Measurements from ENCODE around the gene ERBB4.

The ERBB4 gene

DNA sequence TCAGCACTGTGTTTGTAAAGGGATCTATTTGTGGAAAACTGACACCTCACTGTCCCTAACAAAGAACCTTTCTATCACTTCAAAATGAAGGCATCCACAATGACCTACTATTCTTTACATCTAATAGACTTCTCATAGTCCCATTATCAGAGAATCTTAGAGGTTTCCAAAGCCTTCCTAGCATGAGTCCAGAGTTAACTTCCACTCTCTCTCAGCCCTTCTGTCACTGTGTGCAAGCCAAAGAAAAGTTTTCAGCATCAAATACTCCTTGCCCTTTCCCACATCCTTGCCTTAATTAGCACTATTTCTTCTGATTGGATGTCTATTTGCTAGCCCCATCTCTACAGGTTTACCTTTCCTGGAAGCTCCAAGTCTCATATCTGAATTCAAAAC is 178.5 kb downstream of the ERBB4 start:
- Histone ChIP-seq H3K36me3 (ENCODE audit: insufficient read depth) (no peaks in the 10 kb centered on the region), H3K27me3 (ENCODE audit: insufficient read depth, low read depth) (no peaks in the 10 kb centered on the region), H3K4me1 (ENCODE audit: low read depth, poor library complexity, severe bottlenecking) (no peaks in the 10 kb centered on the region), H2AFZ (ENCODE audit: low read depth) (no peak overlapping the region), H4K20me1 (ENCODE audit: insufficient read depth) (no peaks in the 10 kb centered on the region), H3K27ac (no peak overlapping the region), H3K79me2 (ENCODE audit: insufficient read depth, low read depth) (no peaks in the 10 kb centered on the region), H3K4me3 (IDR thresholded peaks at IDR 0.05; ENCODE audit: insufficient read depth, low read depth, low read length) (no peak overlapping the region), H3K9ac (no peak overlapping the region), H3K4me2 (no peak overlapping the region)
- TF ChIP-seq, protein P1, sequence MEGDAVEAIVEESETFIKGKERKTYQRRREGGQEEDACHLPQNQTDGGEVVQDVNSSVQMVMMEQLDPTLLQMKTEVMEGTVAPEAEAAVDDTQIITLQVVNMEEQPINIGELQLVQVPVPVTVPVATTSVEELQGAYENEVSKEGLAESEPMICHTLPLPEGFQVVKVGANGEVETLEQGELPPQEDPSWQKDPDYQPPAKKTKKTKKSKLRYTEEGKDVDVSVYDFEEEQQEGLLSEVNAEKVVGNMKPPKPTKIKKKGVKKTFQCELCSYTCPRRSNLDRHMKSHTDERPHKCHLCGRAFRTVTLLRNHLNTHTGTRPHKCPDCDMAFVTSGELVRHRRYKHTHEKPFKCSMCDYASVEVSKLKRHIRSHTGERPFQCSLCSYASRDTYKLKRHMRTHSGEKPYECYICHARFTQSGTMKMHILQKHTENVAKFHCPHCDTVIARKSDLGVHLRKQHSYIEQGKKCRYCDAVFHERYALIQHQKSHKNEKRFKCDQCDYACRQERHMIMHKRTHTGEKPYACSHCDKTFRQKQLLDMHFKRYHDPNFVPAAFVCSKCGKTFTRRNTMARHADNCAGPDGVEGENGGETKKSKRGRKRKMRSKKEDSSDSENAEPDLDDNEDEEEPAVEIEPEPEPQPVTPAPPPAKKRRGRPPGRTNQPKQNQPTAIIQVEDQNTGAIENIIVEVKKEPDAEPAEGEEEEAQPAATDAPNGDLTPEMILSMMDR (conservative IDR thresholded peaks at IDR 0.05; ENCODE audit: low read depth, low read length), result no peak

DNA sequence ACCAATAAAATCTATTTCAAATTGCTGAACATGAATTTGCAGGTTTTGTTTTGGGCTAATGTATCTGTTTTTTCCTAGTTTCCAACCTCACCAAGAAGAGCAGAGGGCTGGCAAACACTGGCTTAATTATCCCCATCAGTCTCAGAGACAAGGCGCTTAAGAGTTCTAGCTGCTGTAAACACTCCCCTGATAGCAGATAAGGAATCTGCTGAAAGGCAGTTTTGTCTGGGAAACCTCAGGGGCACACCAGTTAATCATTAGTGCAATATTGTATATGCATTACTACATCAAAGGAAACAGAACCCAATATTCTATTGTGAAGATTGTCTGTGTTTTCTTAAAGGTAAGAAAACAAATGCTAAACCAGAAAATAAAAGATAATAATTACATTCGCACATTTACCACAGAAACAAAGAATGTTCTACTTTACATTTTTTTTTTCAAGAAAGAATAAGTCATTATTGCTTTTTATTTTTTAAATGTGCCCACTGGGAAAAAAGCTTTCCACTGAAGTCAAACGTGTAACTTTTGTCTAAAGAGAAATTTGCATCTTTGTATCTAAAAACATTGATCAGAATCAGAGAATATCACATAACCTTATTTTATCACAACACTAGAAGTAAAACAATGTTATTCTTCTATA is 179.1 kb downstream of the ERBB4 start:
- H3K4me3 ChIP-seq (IDR thresholded peaks at IDR 0.05; ENCODE audit: insufficient read depth, low read depth, low read length), result no peak overlapping the region
- H3K27me3 ChIP-seq (ENCODE audit: insufficient read depth, low read depth), result no peaks in the 10 kb centered on the region
- no peaks in the 10 kb centered on the region for H3K36me3 ChIP-seq (ENCODE audit: insufficient read depth)
- TF ChIP-seq, protein P1 (conservative IDR thresholded peaks at IDR 0.05; ENCODE audit: low read depth, low read length), result no peak
- no peak overlapping the region for H3K27ac ChIP-seq
- no peak overlapping the region for H3K4me2 ChIP-seq
- no peak overlapping the region for H3K9ac ChIP-seq
- H3K4me1 ChIP-seq (ENCODE audit: low read depth, poor library complexity, severe bottlenecking), result no peaks in the 10 kb centered on the region
- no peak overlapping the region for H2AFZ ChIP-seq (ENCODE audit: low read depth)
- no peaks in the 10 kb centered on the region for H3K79me2 ChIP-seq (ENCODE audit: insufficient read depth, low read depth)
- no peaks in the 10 kb centered on the region for H4K20me1 ChIP-seq (ENCODE audit: insufficient read depth)

DNA sequence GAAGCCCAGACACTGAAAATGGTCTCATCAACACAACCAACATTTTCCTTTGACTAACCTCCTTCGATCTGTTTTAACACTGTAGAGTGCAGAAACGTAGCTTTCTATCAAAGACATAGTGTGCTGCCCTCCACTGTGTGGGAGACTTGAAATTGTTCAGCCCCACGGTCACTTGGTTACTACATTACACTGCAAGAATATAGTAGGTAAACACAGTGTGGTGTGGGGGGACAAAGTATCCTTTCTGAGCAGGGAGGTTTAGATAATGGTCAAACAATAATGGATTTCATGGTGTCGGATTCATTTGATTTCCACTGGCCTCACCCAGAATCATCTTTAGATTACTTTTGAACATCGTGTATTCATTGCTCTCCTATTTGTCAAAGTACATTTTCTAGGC is 181.0 kb downstream of the ERBB4 start:
- Histone ChIP-seq H3K9ac (no peak overlapping the region), H3K4me2 (no peak overlapping the region), H3K27ac (no peak overlapping the region), H3K4me1 (ENCODE audit: low read depth, poor library complexity, severe bottlenecking) (no peaks in the 10 kb centered on the region), H3K79me2 (ENCODE audit: insufficient read depth, low read depth) (no peaks in the 10 kb centered on the region), H3K36me3 (ENCODE audit: insufficient read depth) (no peaks in the 10 kb centered on the region), H3K27me3 (ENCODE audit: insufficient read depth, low read depth) (no peaks in the 10 kb centered on the region), H4K20me1 (ENCODE audit: insufficient read depth) (no peaks in the 10 kb centered on the region), H2AFZ (ENCODE audit: low read depth) (no peak overlapping the region), H3K4me3 (IDR thresholded peaks at IDR 0.05; ENCODE audit: insufficient read depth, low read depth, low read length) (no peak overlapping the region)
- TF ChIP-seq, protein P1 (conservative IDR thresholded peaks at IDR 0.05; ENCODE audit: low read depth, low read length), result no peak

DNA sequence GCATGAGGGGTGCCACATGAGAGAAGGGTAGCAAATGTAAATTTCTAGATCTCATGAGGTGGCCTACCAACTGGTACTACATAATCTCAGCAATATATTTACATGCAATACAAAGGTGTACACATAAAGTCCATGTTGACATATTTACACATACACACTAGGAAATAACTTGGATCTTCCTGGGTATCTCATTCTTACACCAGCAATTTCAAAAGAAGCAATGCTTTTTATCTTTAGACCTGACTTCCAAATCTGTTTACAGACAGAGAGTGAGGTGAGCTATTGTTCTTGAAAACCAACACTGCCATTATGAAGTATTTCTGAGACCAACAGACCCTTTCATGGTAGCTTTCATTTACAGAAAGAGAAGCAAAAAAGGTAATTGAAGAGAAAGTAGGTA is 184.2 kb downstream of the ERBB4 start:
- no peaks in the 10 kb centered on the region for H3K79me2 ChIP-seq (ENCODE audit: insufficient read depth, low read depth)
- H3K36me3 ChIP-seq (ENCODE audit: insufficient read depth), result no peaks in the 10 kb centered on the region
- no peak overlapping the region for H3K27ac ChIP-seq
- H3K4me1 ChIP-seq (ENCODE audit: low read depth, poor library complexity, severe bottlenecking), result no peaks in the 10 kb centered on the region
- no peak overlapping the region for H3K4me2 ChIP-seq
- no peak overlapping the region for H2AFZ ChIP-seq (ENCODE audit: low read depth)
- TF ChIP-seq, protein P1 (conservative IDR thresholded peaks at IDR 0.05; ENCODE audit: low read depth, low read length), result no peak
- no peak overlapping the region for H3K9ac ChIP-seq
- no peaks in the 10 kb centered on the region for H3K27me3 ChIP-seq (ENCODE audit: insufficient read depth, low read depth)
- H3K4me3 ChIP-seq (IDR thresholded peaks at IDR 0.05; ENCODE audit: insufficient read depth, low read depth, low read length), result no peak overlapping the region
- H4K20me1 ChIP-seq (ENCODE audit: insufficient read depth), result no peaks in the 10 kb centered on the region

Measured in KMS-11 (cell line).